Vagina (tissue), 2 donors: ENCODE data around the gene EN2.

Experiments used
- CTCF ChIP-seq, 3 experiments: fragments of 450-650 bp in 2 of 3; fragments of 200-600 bp in 1 of 3; sonication (generic) in 1 of 3; IDR thresholded peaks; one replicate each; pipeline ENCODE4 v1.5.1; 2017 to 2019; ENCODE audit warnings: antibody characterized with exemption in 3 of 3, mild to moderate bottlenecking in 2 of 3, moderate library complexity in 2 of 3
- POLR2A ChIP-seq, 2 donors: fragments of 450-650 bp; IDR thresholded peaks; one replicate each; pipeline ENCODE4 v1.6.1; 2017; ENCODE audit warnings: antibody characterized with exemption in 2 of 2, mild to moderate bottlenecking in 2 of 2, moderate library complexity in 2 of 2
- POLR2AphosphoS5 ChIP-seq, 2 donors: sonication (generic); formaldehyde crosslinking; IDR thresholded peaks; one replicate each; pipeline ENCODE4 v1.9.0; 2017; ENCODE audit warnings: antibody characterized with exemption in 2 of 2, mild to moderate bottlenecking in 2 of 2, low read depth in 1 of 2; ENCODE audit not compliant: insufficient read depth in 1 of 2

DNA sequence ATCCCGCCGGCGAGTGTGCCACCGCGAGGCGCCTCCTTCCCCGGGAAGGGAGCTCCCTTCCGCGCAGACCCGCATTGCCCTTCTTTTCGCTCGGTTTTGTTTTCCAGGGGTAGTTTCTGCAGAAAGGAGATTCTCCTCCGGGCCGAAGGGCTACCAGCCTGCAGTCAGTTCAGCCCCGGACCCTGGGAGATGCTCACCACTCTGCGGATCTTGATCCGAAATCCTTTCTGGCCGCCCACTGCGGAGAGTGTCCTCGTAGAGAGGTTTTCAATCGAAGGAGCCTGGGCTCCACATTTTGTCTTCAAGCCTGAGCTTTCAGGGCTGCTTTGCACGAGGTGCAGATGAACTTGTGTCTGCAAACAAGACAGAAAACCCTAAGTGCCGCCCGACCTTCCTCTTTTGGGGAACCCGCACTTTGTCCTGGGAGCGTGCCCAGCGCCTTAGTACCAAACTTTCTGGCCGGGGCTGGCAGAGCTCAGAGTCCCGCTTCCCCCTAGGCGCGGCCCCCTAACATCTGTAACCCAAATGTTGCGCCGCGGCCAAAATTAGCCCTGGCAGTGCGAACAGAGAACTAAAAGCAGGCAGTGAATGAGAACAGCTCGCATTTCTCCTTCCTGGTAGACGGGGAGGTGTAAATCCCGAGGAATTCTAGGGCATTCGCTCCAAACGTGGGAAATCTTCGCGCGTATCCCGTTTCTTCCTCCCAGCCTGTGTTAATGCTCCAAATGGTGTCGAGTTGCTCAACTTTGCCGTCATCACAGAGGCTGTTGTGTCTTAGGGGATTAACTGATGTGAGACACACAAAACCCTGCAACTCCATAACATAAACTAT is 6.7 kb upstream of the EN2 start:
- TF ChIP-seq CTCF (IDR thresholded peaks at IDR 0.05) (no peak), POLR2A (IDR thresholded peaks at IDR 0.05) (no peak), POLR2AphosphoS5 (IDR thresholded peaks at IDR 0.05; ENCODE audit: insufficient read depth in 1 of 2, low read depth in 1 of 2) (no peak)
